Coronary artery (tissue), 2 donors: Measurements from ENCODE around the gene ITGAE.

Source experiments
- DNase-seq: peaks from one replicate; pipeline ENCODE4 v3.0.0-alpha.2; 2017; ENCODE audit warnings: low spot score
- H3K27ac ChIP-seq, 2 donors: fragments of 200-600 bp; sonication (generic); one replicate each; pipeline ENCODE4 v1.5.1; 2016 to 2019
- H3K4me3 ChIP-seq: fragments of 200-600 bp; sonication (generic); 2 replicates; pipeline ENCODE4 v1.5.1; 2016; ENCODE audit warnings: mild to moderate bottlenecking, moderate library complexity
- TF ChIP-seq, protein P1 (sequence below): fragments of 200-600 bp; sonication (generic); IDR thresholded peaks from one replicate; pipeline ENCODE4 v1.5.1; 2019; ENCODE audit warnings: antibody characterized with exemption

ITGAE gene

DNA sequence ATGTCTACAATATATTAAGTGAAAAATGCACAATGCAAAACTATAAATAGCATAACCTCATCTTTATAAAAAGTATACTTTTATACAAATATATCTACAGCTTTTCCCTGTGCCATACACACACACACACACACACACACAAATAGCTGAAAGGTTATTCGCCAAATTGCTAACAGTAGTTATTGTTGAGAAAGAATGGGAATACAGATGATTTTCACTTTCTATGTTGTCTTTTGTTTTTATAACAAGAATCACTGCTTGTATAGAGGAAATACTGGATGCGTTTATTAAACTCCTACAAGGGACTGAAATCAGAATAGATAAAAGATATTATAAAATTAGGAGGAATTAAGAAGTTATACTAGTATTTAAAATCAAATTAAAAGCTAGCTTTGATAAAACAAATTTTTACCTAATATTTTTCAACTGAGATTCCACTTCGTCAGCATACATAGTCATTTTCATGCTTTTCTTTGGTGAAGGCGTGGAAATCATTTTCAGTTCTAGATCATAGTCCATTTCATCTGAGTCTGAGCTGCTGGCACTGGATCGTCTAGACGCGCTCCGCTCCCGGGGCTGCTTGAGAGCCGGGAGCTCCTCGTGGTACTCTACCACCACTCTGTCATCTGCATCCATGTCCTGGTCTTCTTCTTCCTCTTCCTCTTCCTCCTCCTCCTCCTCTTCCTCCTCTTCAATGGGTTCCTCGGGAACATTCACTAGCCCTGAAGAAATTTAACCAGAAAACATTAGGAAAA lies 17.0 kb upstream of the ITGAE start:
- no peak overlapping the region for H3K27ac ChIP-seq
- no peak overlapping the region for H3K4me3 ChIP-seq
- no peak for DNase-seq
- TF ChIP-seq, protein P1, sequence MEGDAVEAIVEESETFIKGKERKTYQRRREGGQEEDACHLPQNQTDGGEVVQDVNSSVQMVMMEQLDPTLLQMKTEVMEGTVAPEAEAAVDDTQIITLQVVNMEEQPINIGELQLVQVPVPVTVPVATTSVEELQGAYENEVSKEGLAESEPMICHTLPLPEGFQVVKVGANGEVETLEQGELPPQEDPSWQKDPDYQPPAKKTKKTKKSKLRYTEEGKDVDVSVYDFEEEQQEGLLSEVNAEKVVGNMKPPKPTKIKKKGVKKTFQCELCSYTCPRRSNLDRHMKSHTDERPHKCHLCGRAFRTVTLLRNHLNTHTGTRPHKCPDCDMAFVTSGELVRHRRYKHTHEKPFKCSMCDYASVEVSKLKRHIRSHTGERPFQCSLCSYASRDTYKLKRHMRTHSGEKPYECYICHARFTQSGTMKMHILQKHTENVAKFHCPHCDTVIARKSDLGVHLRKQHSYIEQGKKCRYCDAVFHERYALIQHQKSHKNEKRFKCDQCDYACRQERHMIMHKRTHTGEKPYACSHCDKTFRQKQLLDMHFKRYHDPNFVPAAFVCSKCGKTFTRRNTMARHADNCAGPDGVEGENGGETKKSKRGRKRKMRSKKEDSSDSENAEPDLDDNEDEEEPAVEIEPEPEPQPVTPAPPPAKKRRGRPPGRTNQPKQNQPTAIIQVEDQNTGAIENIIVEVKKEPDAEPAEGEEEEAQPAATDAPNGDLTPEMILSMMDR, result no peak

GRCh38 chr17:3815925-3816324 lies 14.9 kb upstream of the ITGAE start:
- no peak overlapping the region for H3K27ac ChIP-seq
- H3K4me3 ChIP-seq, result no peak overlapping the region
- no peak for DNase-seq
- TF ChIP-seq, protein P1, result no peak

DNA sequence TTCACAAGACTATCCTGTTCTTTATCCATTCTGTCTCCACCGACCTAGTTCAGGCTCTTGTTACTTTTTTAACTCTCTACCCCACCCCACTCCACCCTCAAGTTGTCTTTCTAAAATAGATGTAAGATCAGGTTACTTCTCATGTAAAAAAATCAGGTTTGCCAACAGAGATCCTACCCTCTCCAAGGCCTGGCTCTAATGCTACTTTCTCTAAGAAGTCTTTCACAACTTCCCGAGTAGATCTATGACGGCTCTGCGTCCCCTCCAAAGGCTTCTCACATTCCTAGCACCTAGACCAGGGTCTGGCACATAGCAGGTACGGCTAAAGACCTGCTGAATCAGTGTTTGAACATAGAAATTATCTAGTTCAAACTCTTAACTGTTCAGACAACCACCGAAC lies 14.1 kb upstream of the ITGAE start:
- H3K27ac ChIP-seq, result no peak overlapping the region
- TF ChIP-seq, protein P1, result no peak
- H3K4me3 ChIP-seq, result no peak overlapping the region
- DNase-seq, result no peak

DNA sequence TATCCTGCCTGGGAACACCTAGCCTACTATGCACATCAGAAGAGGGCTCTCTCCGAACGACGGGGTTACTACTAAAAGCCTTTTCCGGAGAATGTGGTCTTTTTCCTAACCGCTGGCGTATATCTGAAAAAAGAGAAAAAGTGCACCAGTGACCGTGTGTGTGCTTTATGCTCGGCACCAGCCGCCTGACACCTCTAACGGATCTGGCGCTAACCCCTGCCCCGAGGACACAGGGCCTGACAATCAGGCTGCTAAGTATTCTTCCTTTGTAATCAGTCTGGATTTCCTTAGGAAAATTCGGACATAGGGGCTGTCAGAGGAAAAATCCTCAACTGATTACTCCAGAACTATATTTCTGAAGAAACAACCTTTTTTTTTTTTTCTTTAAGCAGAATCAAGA lies 13.4 kb upstream of the ITGAE start:
- no peak for DNase-seq
- Histone ChIP-seq H3K27ac (no peak overlapping the region), H3K4me3 (no peak overlapping the region)
- TF ChIP-seq, protein P1, result no peak

DNA sequence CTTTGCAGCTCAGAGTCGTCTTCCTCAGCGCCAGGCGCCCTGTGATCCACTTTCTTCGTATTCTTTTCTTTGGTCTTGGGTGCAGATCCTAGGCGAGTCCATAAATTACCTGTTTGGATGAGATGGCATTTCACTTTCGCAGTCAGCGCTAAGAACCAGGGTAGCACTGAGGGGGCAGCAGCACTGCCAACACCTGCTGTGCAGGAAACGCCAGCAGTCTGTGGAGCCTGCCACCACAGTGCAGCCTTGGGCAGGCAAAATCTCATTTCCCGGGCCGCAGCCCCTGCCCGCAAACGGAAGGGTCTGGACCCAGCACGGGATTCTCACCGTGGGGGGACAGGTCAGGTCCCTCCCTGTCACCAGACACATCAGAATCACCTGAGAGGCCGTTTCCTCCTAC lies 12.2 kb upstream of the ITGAE start:
- DNase-seq, result no peak
- no peak overlapping the region for H3K4me3 ChIP-seq
- TF ChIP-seq, protein P1, result no peak
- H3K27ac ChIP-seq, result no peak overlapping the region

- Histone ChIP-seq H3K4me3 (no peak overlapping the region), H3K27ac (no peak overlapping the region)
- TF ChIP-seq, protein P1, result no peak
- no peak for DNase-seq
Measured at GRCh38 chr17:3812771-3813170, 11.8 kb upstream of the ITGAE start.

GRCh38 chr17:3812284-3812683 lies 11.3 kb upstream of the ITGAE start:
- no peak overlapping the region for H3K4me3 ChIP-seq
- DNase-seq, result no peak
- TF ChIP-seq, protein P1, result no peak
- H3K27ac ChIP-seq, result no peak overlapping the region
